HG03175 (cell line): ENCODE results near the gene GALNT10.
A peak's percentile ranks its signal among the peaks of the same experiment; 100 is the strongest.

Experiments used
- ATAC-seq: cut with Tn5 transposase; IDR thresholded peaks from one replicate; pipeline ENCODE4 v1.9.1; 2021; ENCODE audit warnings: mild to moderate bottlenecking, moderate library complexity; ENCODE audit not compliant: unreplicated experiment

Gene GALNT10

GRCh38 chr5:154400678-154401077 lies 210.1 kb downstream of the GALNT10 start:
- ATAC-seq = no peak

- ATAC-seq = no peak
Measured at GRCh38 chr5:154401355-154401754, 210.8 kb downstream of the GALNT10 start.

GRCh38 chr5:154401931-154402330 lies 211.4 kb downstream of the GALNT10 start:
- ATAC-seq = no peak

- no peak for ATAC-seq
Measured at GRCh38 chr5:154402611-154403010, 212.1 kb downstream of the GALNT10 start.

- no peak for ATAC-seq
Measured at GRCh38 chr5:154403234-154403633, 212.7 kb downstream of the GALNT10 start.

- ATAC-seq = no peak
Measured at GRCh38 chr5:154403776-154404387, 213.3 kb downstream of the GALNT10 start.

- peak; percentile 96 for ATAC-seq
Measured at GRCh38 chr5:154405078-154405792, 214.7 kb downstream of the GALNT10 start.

GRCh38 chr5:154406231-154406630 lies 215.7 kb downstream of the GALNT10 start:
- no peak for ATAC-seq

- no peak for ATAC-seq
Measured at GRCh38 chr5:154406826-154407225, 216.3 kb downstream of the GALNT10 start.

GRCh38 chr5:154408811-154409210 lies 218.3 kb downstream of the GALNT10 start:
- no peak for ATAC-seq

GRCh38 chr5:154409230-154409840 lies 218.8 kb downstream of the GALNT10 start:
- ATAC-seq = no peak

GRCh38 chr5:154410008-154410407 lies 219.5 kb downstream of the GALNT10 start:
- ATAC-seq = no peak

GRCh38 chr5:154410786-154411185 lies 220.3 kb downstream of the GALNT10 start:
- ATAC-seq = no peak

- ATAC-seq = no peak
Measured at GRCh38 chr5:154411338-154411737, 220.8 kb downstream of the GALNT10 start.

GRCh38 chr5:154412316-154412715 lies 221.8 kb downstream of the GALNT10 start:
- no peak for ATAC-seq

GRCh38 chr5:154412925-154413324 lies 222.4 kb downstream of the GALNT10 start:
- no peak for ATAC-seq

GRCh38 chr5:154415114-154415513 lies 224.6 kb downstream of the GALNT10 start:
- no peak for ATAC-seq

GRCh38 chr5:154418344-154418820 lies 227.8 kb downstream of the GALNT10 start:
- ATAC-seq = no peak

GRCh38 chr5:154419236-154419635 lies 228.7 kb downstream of the GALNT10 start:
- no peak for ATAC-seq

- no peak for ATAC-seq
Measured at GRCh38 chr5:154421868-154422267, 231.3 kb downstream of the GALNT10 start.

GRCh38 chr5:154422298-154422697 lies 231.8 kb downstream of the GALNT10 start:
- no peak for ATAC-seq

GRCh38 chr5:154428208-154428607 lies 237.7 kb downstream of the GALNT10 start:
- no peak for ATAC-seq
